Right atrium auricular region (tissue), 2 donors: ENCODE data around the gene TMPRSS2. TPM values are rescaled to one million over a fixed set of nuclear protein-coding genes. Genes with fewer than 3 reads are reported as not detected.

Experiments
- DNase-seq: peaks from one replicate; pipeline ENCODE4 v3.0.0-alpha.2; 2019; ENCODE audit warnings: low spot score
- H3K27ac ChIP-seq, 2 donors: fragments of 200-600 bp; sonication (generic); 1 replicate in 1 of 2; 2 replicates in 1 of 2; pipeline ENCODE4 v1.5.1; 2016 to 2019
- H3K27me3 ChIP-seq, 2 donors: fragments of 200-600 bp; sonication (generic); one replicate each; pipeline versions ENCODE4 v1.5.1 to v1.6.0; 2017 to 2019
- H3K36me3 ChIP-seq: fragments of 200-600 bp; sonication (generic); one replicate; pipeline ENCODE4 v1.5.1; 2016
- H3K4me1 ChIP-seq, 2 donors: fragments of 200-600 bp; sonication (generic); one replicate each; pipeline versions ENCODE4 v1.5.1 to v1.6.0; 2017 to 2019
- H3K4me3 ChIP-seq, 2 donors: fragments of 200-600 bp; sonication (generic); 1 replicate in 1 of 2; 2 replicates in 1 of 2; pipeline ENCODE4 v1.5.1; 2017 to 2019; ENCODE audit warnings: mild to moderate bottlenecking in 1 of 2, moderate library complexity in 1 of 2
- H3K9me3 ChIP-seq, 2 donors: fragments of 200-600 bp; sonication (generic); one replicate each; pipeline ENCODE4 v1.5.1; 2019
- CTCF ChIP-seq, 2 donors: fragments of 200-600 bp; sonication (generic); IDR thresholded peaks; one replicate each; pipeline ENCODE4 v1.5.1; 2019; ENCODE audit warnings: antibody characterized with exemption in 2 of 2
- total RNA-seq, 2 donors: library from RNA; depleted of rRNA; stranded (reverse); fragments of >200 nt; gene quantifications; one replicate each; pipeline ENCODE4 v1.1.0, GENCODE V29; 2016

Gene TMPRSS2
- total RNA-seq, 2 donors from 2014 or later: not detected

GRCh38 chr21:41475714-41476420, 32.1 kb downstream of the TMPRSS2 start:
- no peak for DNase-seq
- no peak overlapping the region for H3K27ac ChIP-seq
- H3K36me3 ChIP-seq: no peaks in the 10 kb centered on the region
- H3K9me3 ChIP-seq: no peaks in the 10 kb centered on the region
- no peaks in the 10 kb centered on the region for H3K4me1 ChIP-seq
- TF ChIP-seq CTCF (IDR thresholded peaks at IDR 0.05): no peak
- H3K27me3 ChIP-seq: no peaks in the 10 kb centered on the region
- no peak overlapping the region for H3K4me3 ChIP-seq

- no peak for TF ChIP-seq CTCF (IDR thresholded peaks at IDR 0.05)
- no peaks in the 10 kb centered on the region for H3K27me3 ChIP-seq
- H3K27ac ChIP-seq: no peak overlapping the region
Observed at GRCh38 chr21:41472753-41473548, 35.0 kb downstream of the TMPRSS2 start.

GRCh38 chr21:41470054-41470453, 37.9 kb downstream of the TMPRSS2 start:
- H3K27me3 ChIP-seq: no peaks in the 10 kb centered on the region
- DNase-seq: no peak
- no peak overlapping the region for H3K27ac ChIP-seq
- no peak for TF ChIP-seq CTCF (IDR thresholded peaks at IDR 0.05)
- H3K4me1 ChIP-seq: no peaks in the 10 kb centered on the region
- H3K36me3 ChIP-seq: no peaks in the 10 kb centered on the region
- H3K4me3 ChIP-seq: no peak overlapping the region
- no peaks in the 10 kb centered on the region for H3K9me3 ChIP-seq

More at GRCh38 chr21:41472753-41473548, 35.0 kb downstream of the TMPRSS2 start:
- no peak overlapping the region for H3K4me3 ChIP-seq
- no peaks in the 10 kb centered on the region for H3K4me1 ChIP-seq
- no peaks in the 10 kb centered on the region for H3K36me3 ChIP-seq
- H3K9me3 ChIP-seq: no peaks in the 10 kb centered on the region
- no peak for DNase-seq

GRCh38 chr21:41466024-41466820, 41.7 kb downstream of the TMPRSS2 start:
- no peaks in the 10 kb centered on the region for H3K9me3 ChIP-seq
- TF ChIP-seq CTCF (IDR thresholded peaks at IDR 0.05): no peak
- no peak for DNase-seq
- no peak overlapping the region for H3K27ac ChIP-seq
- H3K4me3 ChIP-seq: no peak overlapping the region
- no peaks in the 10 kb centered on the region for H3K4me1 ChIP-seq
- H3K27me3 ChIP-seq: no peaks in the 10 kb centered on the region
- no peaks in the 10 kb centered on the region for H3K36me3 ChIP-seq

GRCh38 chr21:41465176-41465781, 42.7 kb downstream of the TMPRSS2 start:
- no peak overlapping the region for H3K27ac ChIP-seq
- H3K4me1 ChIP-seq: no peaks in the 10 kb centered on the region
- DNase-seq: no peak
- no peaks in the 10 kb centered on the region for H3K27me3 ChIP-seq
- H3K36me3 ChIP-seq: no peaks in the 10 kb centered on the region
- no peaks in the 10 kb centered on the region for H3K9me3 ChIP-seq
- H3K4me3 ChIP-seq: no peak overlapping the region
- no peak for TF ChIP-seq CTCF (IDR thresholded peaks at IDR 0.05)
